Neural crest cell (in vitro differentiated cells): Measurements from ENCODE around the gene C2CD2L. TPM values are rescaled to one million over a fixed set of nuclear protein-coding genes. Genes with fewer than 3 reads are reported as not detected.
A peak's percentile ranks its signal among the peaks of the same experiment; 100 is the strongest.
"Not testable (repeated sequence)": the region's sequence is repeated elsewhere in the genome, so short reads cannot be mapped to it uniquely, and the experiment has no call there.

Experiments
- DNase-seq: peaks from one replicate; pipeline ENCODE4 v3.0.0; 2021; ENCODE audit warnings: low read depth, mixed read lengths, low spot score
- H3K27ac Mint-ChIP-seq: one replicate; pipeline ENCODE4 v1.8.0; 2021; ENCODE audit warnings: mild to moderate bottlenecking, mixed read lengths; ENCODE audit not compliant: unreplicated experiment
- H3K27me3 Mint-ChIP-seq: 2 replicates; pipeline ENCODE4 v1.8.0; 2021; ENCODE audit warnings: low read depth, mild to moderate bottlenecking, mixed read lengths
- H3K36me3 Mint-ChIP-seq: 2 replicates; pipeline ENCODE4 v1.8.0; 2021; ENCODE audit warnings: low read depth, mild to moderate bottlenecking, mixed read lengths
- H3K4me1 Mint-ChIP-seq: 2 replicates; pipeline ENCODE4 v1.8.0; 2021; ENCODE audit warnings: mixed read lengths
- H3K4me3 Mint-ChIP-seq: one replicate; pipeline ENCODE4 v1.8.0; 2021; ENCODE audit warnings: mild to moderate bottlenecking, mixed read lengths
- H3K9me3 Mint-ChIP-seq: 2 replicates; pipeline ENCODE4 v1.8.0; 2021; ENCODE audit warnings: mixed read lengths
- CTCF ChIP-seq: fragments of 200-600 bp; sonication (generic); conservative IDR thresholded peaks from 2 replicates; pipeline ENCODE4 v1.5.0; 2021; ENCODE audit warnings: antibody characterized with exemption, mild to moderate bottlenecking
- long read RNA-seq: library from polyadenylated mRNA; unstranded; transcript quantifications from one replicate; pipeline ENCODE4 v2.0.0, GENCODE V29; 2020
- total RNA-seq: library from RNA; stranded (reverse); gene quantifications from 2 replicates; pipeline ENCODE4 v1.2.1, GENCODE V29; 2021

The C2CD2L gene
- 9.8 and 10.0 TPM in 2 replicates for total RNA-seq
- long read RNA-seq: 0 reads

GRCh38 chr11:119106564-119107537, at the start of gene C2CD2L:
Gene C2CD2L (plus strand): TSS chr11:119107344. CDS start chr11:119107742, 398 bp downstream.
- Mint-ChIP-seq H3K4me3 (peak within 1 kb of the TSS; percentile 90), H3K27ac (peak within 1 kb of the TSS; percentile 62), H3K27me3 (no peaks in the 10 kb centered on the region), H3K36me3 (no peaks in the 10 kb centered on the region), H3K9me3 (no peaks in the 10 kb centered on the region), H3K4me1 (peaks cover 38% of the 10 kb centered on the region)
- no peak for TF ChIP-seq CTCF
- peak; percentile 71 for DNase-seq

GRCh38 chr11:119059128-119059527, 48.0 kb upstream of the C2CD2L start:
- not testable (repeated sequence) for H3K9me3 Mint-ChIP-seq, H3K27ac Mint-ChIP-seq, H3K27me3 Mint-ChIP-seq, H3K36me3 Mint-ChIP-seq, DNase-seq
- Mint-ChIP-seq H3K4me1 (peaks cover 26% of the 10 kb centered on the region), H3K4me3 (peak overlapping the region; percentile 51)

GRCh38 chr11:119061256-119061655, 45.9 kb upstream of the C2CD2L start:
- H3K27ac Mint-ChIP-seq: no peak overlapping the region
- TF ChIP-seq CTCF: no peak
- peak overlapping the region; percentile 4 for H3K4me3 Mint-ChIP-seq
- H3K9me3 Mint-ChIP-seq: no peaks in the 10 kb centered on the region
- DNase-seq: no peak
- no peaks in the 10 kb centered on the region for H3K36me3 Mint-ChIP-seq
- no peaks in the 10 kb centered on the region for H3K27me3 Mint-ChIP-seq
- peaks cover 19% of the 10 kb centered on the region for H3K4me1 Mint-ChIP-seq

GRCh38 chr11:119062779-119063178, 44.4 kb upstream of the C2CD2L start:
- H3K9me3 Mint-ChIP-seq: no peaks in the 10 kb centered on the region
- no peaks in the 10 kb centered on the region for H3K27me3 Mint-ChIP-seq
- H3K36me3 Mint-ChIP-seq: no peaks in the 10 kb centered on the region
- TF ChIP-seq CTCF: no peak
- H3K4me3 Mint-ChIP-seq: no peak overlapping the region
- no peak overlapping the region for H3K27ac Mint-ChIP-seq
- peaks cover 25% of the 10 kb centered on the region for H3K4me1 Mint-ChIP-seq
- DNase-seq: no peak

GRCh38 chr11:119065369-119065768, 41.8 kb upstream of the C2CD2L start:
- peaks cover 29% of the 10 kb centered on the region for H3K4me1 Mint-ChIP-seq
- no peaks in the 10 kb centered on the region for H3K9me3 Mint-ChIP-seq
- no peak for DNase-seq
- H3K4me3 Mint-ChIP-seq: peak overlapping the region; percentile 95
- no peak overlapping the region for H3K27ac Mint-ChIP-seq
- H3K27me3 Mint-ChIP-seq: no peaks in the 10 kb centered on the region
- no peaks in the 10 kb centered on the region for H3K36me3 Mint-ChIP-seq
- TF ChIP-seq CTCF: peak; percentile 55
